Transverse colon (tissue), 4 donors: ENCODE data around the gene PLD5. TPM values are rescaled to one million over a fixed set of nuclear protein-coding genes. Genes with fewer than 3 reads are reported as not detected.
"Not testable (repeated sequence)": the region's sequence is repeated elsewhere in the genome, so short reads cannot be mapped to it uniquely, and the experiment has no call there.

Experiments
- DNase-seq: peaks from one replicate; pipeline ENCODE4 v3.0.0-alpha.2; 2019
- H3K27ac ChIP-seq, 4 donors: fragments of 200-600 bp; sonication (generic); 2 replicates each; pipeline ENCODE4 v1.5.1; 2016 to 2018; ENCODE audit warnings: inconsistent platforms in 4 of 4
- H3K27me3 ChIP-seq: fragments of 200-600 bp; sonication (generic); 2 replicates; pipeline ENCODE4 v1.5.1; 2017; ENCODE audit warnings: inconsistent platforms
- H3K36me3 ChIP-seq, 4 donors: fragments of 200-600 bp; sonication (generic); 2 replicates each; pipeline ENCODE4 v1.5.1; 2017 to 2019; ENCODE audit warnings: inconsistent platforms in 4 of 4
- H3K4me1 ChIP-seq, 4 donors: fragments of 200-600 bp; sonication (generic); 2 replicates each; pipeline ENCODE4 v1.5.1; 2017 to 2020; ENCODE audit warnings: inconsistent platforms in 4 of 4
- H3K4me3 ChIP-seq, 4 donors: fragments of 200-600 bp; sonication (generic); 1 replicate in 1 of 4; 2 replicates in 3 of 4; pipeline versions ENCODE4 v1.5.1 to v1.6.1; 2017 to 2019; ENCODE audit warnings: inconsistent platforms in 4 of 4
- H3K9me3 ChIP-seq, 2 donors: fragments of 200-600 bp; sonication (generic); 2 replicates each; pipeline ENCODE4 v1.5.1; 2017 to 2019; ENCODE audit warnings: inconsistent platforms in 2 of 2
- EP300 ChIP-seq: sonication (generic); formaldehyde crosslinking; IDR thresholded peaks from one replicate; pipeline ENCODE4 v1.6.1; 2017; ENCODE audit warnings: antibody characterized with exemption, low read depth
- POLR2A ChIP-seq: fragments of 450-650 bp; IDR thresholded peaks from one replicate; pipeline ENCODE4 v1.6.1; 2016; ENCODE audit warnings: antibody characterized with exemption, mild to moderate bottlenecking, moderate library complexity
- POLR2AphosphoS5 ChIP-seq, 3 donors: sonication (generic); formaldehyde crosslinking; IDR thresholded peaks; one replicate each; pipeline ENCODE4 v1.6.1; 2016; ENCODE audit warnings: antibody characterized with exemption in 3 of 3
- WGBS, 2 donors: methylation state at CpG; one replicate each; pipeline ENCODE4 v1.1.5; 2018; ENCODE audit warnings: low coverage in 1 of 2; 5-methylcytosine and 5-hydroxymethylcytosine counted together
- in situ Hi-C, 4 donors: fragments of 200-750 bp; cut with MboI; loops; one replicate each; pipeline versions ENCODE4 v1.15.0 to v1.15.1; 2017; ENCODE audit warnings: low sequenced_read_pairs in 3 of 4, low pct_ligation_motif_present in 1 of 4, low pct_unique_long_range_greater_than_20kb in 1 of 4
- intact Hi-C: fragments of 100-400 bp; cut with DNase I; formaldehyde crosslinking; loops from one replicate; pipeline ENCODE4 v1.15.1; 2023; ENCODE audit warnings: low total_unique reads
- total RNA-seq, 4 donors: library from RNA; depleted of rRNA; stranded (reverse); fragments of >200 nt; gene quantifications; one replicate each; pipeline ENCODE4 v1.1.0, GENCODE V29; 2016
- TF ChIP-seq, protein P1 (sequence below), 5 experiments: fragments of 200-600 bp in 3 of 5; fragments of 450-650 bp in 2 of 5; sonication (generic) in 3 of 5; IDR thresholded peaks; 1 replicate in 2 of 5; 2 replicates in 3 of 5; pipeline ENCODE4 v1.5.1; 2016 to 2017; ENCODE audit warnings: antibody characterized with exemption in 5 of 5, inconsistent platforms in 3 of 5, mild to moderate bottlenecking in 2 of 5, moderate library complexity in 1 of 5

Gene PLD5
- total RNA-seq, 4 donors from 2014 or later: 0.16 TPM; not detected in 3

DNA sequence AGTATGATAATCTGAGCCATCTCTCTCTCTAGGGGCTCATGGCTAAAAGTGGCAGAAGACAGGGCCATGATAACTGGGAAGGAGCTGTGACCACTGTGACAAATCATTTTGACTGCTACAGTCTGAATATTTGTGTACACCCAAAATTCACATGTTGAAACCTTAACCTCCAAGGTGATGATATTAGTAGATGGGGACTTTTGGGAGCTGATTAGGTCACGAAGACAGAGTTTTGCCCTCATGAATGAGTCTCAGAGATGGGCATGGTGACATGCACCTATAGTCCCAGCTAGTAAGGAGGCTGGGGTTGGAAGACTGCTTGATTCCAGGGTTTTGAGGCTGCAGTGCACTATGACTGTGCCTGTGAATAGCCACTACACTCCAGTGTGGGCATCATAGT, 174.9 kb downstream of the PLD5 start:
- 83% methylated on average over 1 of the region's 1 CpG; no CpG with 5 or more reads in 1 of the 2 donors for WGBS, 2 donors
- Histone ChIP-seq H3K9me3 (no peaks in the 10 kb centered on the region), H3K27ac (no peak overlapping the region), H3K4me3 (no peak overlapping the region), H3K4me1 (no peaks in the 10 kb centered on the region), H3K36me3 (no peaks in the 10 kb centered on the region), H3K27me3 (no peaks in the 10 kb centered on the region)
- intact Hi-C loops: no loop called here
- in situ Hi-C loops: no loop called here
- no peak for DNase-seq
- TF ChIP-seq, protein P1, sequence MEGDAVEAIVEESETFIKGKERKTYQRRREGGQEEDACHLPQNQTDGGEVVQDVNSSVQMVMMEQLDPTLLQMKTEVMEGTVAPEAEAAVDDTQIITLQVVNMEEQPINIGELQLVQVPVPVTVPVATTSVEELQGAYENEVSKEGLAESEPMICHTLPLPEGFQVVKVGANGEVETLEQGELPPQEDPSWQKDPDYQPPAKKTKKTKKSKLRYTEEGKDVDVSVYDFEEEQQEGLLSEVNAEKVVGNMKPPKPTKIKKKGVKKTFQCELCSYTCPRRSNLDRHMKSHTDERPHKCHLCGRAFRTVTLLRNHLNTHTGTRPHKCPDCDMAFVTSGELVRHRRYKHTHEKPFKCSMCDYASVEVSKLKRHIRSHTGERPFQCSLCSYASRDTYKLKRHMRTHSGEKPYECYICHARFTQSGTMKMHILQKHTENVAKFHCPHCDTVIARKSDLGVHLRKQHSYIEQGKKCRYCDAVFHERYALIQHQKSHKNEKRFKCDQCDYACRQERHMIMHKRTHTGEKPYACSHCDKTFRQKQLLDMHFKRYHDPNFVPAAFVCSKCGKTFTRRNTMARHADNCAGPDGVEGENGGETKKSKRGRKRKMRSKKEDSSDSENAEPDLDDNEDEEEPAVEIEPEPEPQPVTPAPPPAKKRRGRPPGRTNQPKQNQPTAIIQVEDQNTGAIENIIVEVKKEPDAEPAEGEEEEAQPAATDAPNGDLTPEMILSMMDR (IDR thresholded peaks at IDR 0.05): no peak
- no peak for TF ChIP-seq EP300
- no peak for TF ChIP-seq POLR2A
- TF ChIP-seq POLR2AphosphoS5 (IDR thresholded peaks at IDR 0.05): no peak

DNA sequence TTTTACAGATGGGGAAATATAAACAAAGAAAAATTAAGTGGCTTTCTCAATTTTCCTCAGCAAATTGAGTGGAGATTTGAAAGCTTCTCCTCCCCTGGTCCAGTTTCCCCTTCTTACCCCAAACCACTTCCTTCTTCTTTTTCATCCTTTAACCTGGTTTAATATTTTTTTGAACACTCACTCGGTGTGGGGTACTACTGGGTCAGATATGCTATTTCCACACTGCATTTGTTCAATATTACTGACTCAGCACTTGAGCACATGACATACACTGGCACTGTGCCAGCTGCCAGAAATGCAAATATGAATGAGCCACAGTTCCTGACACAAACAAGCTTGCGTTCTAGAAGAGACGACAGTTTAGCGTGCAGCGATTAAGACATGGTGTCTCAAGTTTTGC, 193.6 kb downstream of the PLD5 start:
- intact Hi-C loops, H3K27ac ChIP-seq, H3K36me3 ChIP-seq, H3K9me3 ChIP-seq, H3K27me3 ChIP-seq, H3K4me1 ChIP-seq, H3K4me3 ChIP-seq, DNase-seq, in situ Hi-C loops: not testable (repeated sequence)
- WGBS, 2 donors: 23 to 62% methylated on average over 4 to 5 of the region's 5 CpGs

DNA sequence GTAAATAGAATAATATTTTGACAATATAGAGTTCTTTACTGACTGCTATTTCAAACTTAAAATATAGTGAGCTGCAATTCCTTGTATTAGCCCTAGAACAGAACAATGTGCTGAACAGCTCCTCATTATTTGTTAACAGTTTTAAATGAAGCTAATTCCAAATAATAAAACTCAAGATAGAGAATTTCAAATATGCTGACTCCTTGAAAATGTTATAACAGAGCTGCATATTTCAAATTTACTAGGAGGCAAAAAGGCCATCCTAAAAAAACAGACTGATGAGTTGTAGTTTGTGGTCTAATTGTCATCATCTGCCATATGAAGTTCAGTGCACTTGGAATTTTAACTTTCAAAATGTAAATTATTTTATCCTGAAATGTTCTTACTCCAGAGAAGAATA, 197.1 kb downstream of the PLD5 start:
- H3K27me3 ChIP-seq, DNase-seq, H3K9me3 ChIP-seq, H3K27ac ChIP-seq, H3K4me1 ChIP-seq, intact Hi-C loops, H3K36me3 ChIP-seq, in situ Hi-C loops, H3K4me3 ChIP-seq: not testable (repeated sequence)

DNA sequence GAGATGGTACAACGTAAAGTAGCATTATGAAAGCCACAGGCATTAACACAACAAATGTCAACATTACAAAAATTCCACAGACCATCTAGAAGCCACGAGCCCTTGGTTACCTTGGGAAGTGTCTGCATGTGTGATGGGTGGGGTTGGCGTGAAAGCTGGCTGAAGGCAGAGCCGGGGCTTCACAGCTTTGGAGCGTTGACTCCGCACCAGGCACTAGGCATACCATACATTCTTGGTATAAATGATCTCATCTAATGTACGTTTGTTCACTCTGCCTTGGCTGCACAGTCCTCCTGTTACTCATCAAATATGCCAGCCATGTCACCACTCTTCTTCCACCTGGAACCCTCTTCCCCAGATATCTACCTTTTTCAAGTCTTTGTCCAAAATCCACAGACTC, 202.5 kb downstream of the PLD5 start:
- WGBS, 2 donors: 28 to 54% methylated on average over 4 to 7 of the region's 7 CpGs
- intact Hi-C loops, in situ Hi-C loops, H3K4me3 ChIP-seq, DNase-seq, H3K27ac ChIP-seq, H3K27me3 ChIP-seq, H3K4me1 ChIP-seq, H3K36me3 ChIP-seq, H3K9me3 ChIP-seq: not testable (repeated sequence)

DNA sequence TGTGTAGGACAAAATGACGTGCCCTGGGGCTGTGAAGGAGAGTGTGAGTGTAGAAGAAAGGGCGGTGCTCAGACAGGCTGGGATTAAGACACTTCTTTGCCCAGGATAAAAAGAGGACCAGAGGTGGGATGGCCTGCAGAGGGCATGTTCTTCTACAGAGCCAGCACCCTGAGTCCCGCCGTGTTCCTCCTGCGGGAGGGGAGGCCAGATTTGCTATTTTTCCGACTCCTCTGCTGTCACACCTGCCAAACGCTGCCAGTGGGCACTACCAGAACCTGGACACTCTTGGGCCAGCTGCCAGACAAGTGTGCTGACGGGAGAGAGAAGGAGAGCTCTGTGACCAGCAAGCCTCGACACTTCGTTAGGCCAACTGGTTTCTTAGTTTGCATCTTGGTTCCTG, 206.4 kb downstream of the PLD5 start:
- Histone ChIP-seq H3K27ac (no peak overlapping the region), H3K4me3 (no peak overlapping the region), H3K27me3 (no peaks in the 10 kb centered on the region), H3K4me1 (no peaks in the 10 kb centered on the region), H3K9me3 (no peaks in the 10 kb centered on the region), H3K36me3 (no peaks in the 10 kb centered on the region)
- DNase-seq: no peak
- intact Hi-C loops (no loop called here), in situ Hi-C loops (no loop called here)
- no peak for TF ChIP-seq POLR2AphosphoS5 (IDR thresholded peaks at IDR 0.05)
- TF ChIP-seq, protein P1 (IDR thresholded peaks at IDR 0.05): no peak
- TF ChIP-seq POLR2A: no peak
- no peak for TF ChIP-seq EP300
- WGBS, 2 donors: 81 to 88% methylated on average over 10 of the region's 10 CpGs

DNA sequence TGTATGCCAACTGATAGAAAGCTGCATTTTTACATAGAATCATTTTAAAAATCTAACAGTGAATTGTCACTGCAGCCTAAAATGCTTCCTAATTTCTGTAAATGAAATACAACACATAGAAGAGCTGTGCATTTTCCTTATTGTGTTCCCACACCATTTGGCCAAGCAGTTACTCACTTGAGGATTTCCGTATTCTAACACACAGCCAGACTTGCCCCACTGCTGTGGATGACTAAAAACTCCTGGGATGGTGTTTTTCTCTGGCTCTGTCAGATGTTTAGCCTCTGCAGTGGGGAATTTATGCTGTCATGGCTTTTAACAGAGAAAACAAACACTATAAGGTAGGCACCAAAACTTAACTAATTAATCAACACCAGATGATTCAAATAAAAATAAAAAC, 209.6 kb downstream of the PLD5 start:
- DNase-seq, H3K4me3 ChIP-seq, H3K27ac ChIP-seq, H3K4me1 ChIP-seq, intact Hi-C loops, H3K9me3 ChIP-seq, H3K36me3 ChIP-seq, in situ Hi-C loops, H3K27me3 ChIP-seq: not testable (repeated sequence)
- WGBS, 2 donors: 71 to 86% methylated on average over 1 of the region's 1 CpG

DNA sequence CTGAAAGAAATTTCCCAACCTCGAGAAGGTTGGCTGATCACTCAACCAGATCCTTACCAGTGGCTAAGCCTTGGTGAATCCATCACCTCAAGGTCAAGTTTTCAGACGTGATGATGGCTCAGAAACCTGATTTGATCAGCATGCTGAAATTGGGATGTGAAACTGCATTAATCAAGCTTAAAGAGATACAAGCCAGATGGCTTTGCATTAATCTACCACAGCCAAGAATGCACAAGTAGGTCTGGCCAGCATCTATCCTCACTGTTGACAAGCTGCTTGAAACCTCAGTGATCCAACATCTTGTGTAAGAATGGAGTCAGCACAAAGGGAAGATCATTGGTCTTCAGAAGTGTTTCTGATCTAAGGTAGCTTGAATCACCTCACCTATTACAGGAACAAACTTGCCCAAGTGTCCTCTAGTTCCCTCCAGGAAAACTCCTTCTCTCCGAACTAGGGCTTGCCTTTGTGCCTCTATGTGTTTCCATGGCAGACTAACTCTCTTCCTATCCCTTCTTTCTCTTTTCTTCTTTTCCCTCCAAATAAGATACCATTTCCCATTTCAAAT, 210.3 kb downstream of the PLD5 start:
- H3K27me3 ChIP-seq, H3K36me3 ChIP-seq, H3K27ac ChIP-seq, H3K9me3 ChIP-seq, H3K4me1 ChIP-seq, intact Hi-C loops, H3K4me3 ChIP-seq, in situ Hi-C loops, DNase-seq: not testable (repeated sequence)
- 62% methylated on average over 3 of the region's 3 CpGs; no CpG with 5 or more reads in 1 of the 2 donors for WGBS, 2 donors

DNA sequence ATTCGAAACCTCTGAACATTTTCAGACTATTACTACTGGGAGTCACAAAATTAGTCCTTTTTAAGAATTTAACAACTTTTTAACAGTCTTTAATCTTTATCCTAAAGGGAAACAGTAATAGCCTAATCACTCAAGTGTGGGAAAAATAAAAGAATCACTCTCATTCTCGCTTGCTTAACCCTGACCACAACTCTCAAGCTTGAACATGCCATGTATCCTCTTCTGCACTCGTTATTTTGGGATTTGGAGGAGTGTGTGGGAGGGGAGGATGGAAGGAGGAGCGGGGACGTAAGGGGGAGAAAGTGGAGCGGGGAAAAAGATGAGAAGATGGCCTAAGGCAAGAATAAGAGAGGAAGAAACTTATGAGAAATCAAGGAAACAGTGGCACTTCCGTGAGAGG, 215.8 kb downstream of the PLD5 start:
- intact Hi-C loops, in situ Hi-C loops: not testable (repeated sequence)
- WGBS, 2 donors: 50 to 54% methylated on average over 5 to 7 of the region's 7 CpGs

DNA sequence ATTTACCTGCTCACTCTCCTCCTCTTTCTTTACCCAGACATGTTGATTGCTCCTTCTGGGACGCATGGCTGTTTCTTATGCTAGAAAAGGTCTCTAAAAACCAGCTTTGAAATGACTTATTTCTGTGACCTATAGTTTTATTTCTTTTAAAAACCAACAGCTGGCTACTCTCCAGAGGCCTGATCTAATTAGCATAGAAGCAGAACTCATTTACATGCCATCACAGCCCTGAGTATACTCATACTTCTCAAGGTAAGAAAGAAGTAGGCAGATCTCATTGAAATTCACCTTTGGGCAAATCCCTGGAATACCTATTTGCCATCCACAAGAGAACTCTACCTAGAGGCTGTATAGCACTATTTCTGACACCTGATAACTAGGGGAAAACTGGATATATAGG, 230.7 kb downstream of the PLD5 start:
- 78 to 93% methylated on average over 1 of the region's 1 CpG for WGBS, 2 donors
- H3K4me3 ChIP-seq, DNase-seq, H3K9me3 ChIP-seq, H3K27me3 ChIP-seq, H3K4me1 ChIP-seq, intact Hi-C loops, in situ Hi-C loops, H3K36me3 ChIP-seq, H3K27ac ChIP-seq: not testable (repeated sequence)

More for the DNA sequence above, 215.8 kb downstream of the PLD5 start:
- H3K36me3 ChIP-seq, H3K27ac ChIP-seq, H3K4me1 ChIP-seq, H3K4me3 ChIP-seq, H3K9me3 ChIP-seq, H3K27me3 ChIP-seq, DNase-seq: not testable (repeated sequence)
